ENCODE measurements around the gene NCLN.

DNA sequence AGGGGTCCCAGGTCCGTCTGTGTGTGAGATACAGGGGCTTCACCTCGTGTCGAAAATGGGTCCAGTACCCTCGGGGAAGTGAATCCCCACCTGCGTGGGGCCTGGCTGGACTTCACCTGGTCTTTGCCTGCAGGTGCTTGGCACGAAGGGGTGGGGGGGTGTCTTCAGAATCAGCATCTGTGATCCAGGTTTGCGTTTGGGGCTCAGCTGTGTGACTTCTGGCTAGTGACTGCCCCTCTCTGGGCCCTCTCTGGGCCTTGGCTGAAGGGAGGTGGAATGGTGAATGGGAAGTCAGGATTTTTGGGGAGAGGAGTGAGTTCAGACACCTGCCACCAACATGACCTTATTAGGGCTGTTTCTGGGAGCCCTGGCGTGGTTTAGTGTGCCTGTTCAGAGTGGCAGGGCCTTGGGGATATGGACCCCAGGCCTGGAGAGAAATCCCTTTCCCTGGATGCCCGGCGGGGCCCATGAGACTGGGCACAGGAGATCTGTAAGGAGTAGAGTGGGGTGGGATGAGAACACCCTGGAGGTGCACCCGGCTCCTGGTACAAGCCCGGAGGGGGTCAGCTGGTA, 41.4 kb downstream of the NCLN start:
- TF ChIP-seq, protein P1, sequence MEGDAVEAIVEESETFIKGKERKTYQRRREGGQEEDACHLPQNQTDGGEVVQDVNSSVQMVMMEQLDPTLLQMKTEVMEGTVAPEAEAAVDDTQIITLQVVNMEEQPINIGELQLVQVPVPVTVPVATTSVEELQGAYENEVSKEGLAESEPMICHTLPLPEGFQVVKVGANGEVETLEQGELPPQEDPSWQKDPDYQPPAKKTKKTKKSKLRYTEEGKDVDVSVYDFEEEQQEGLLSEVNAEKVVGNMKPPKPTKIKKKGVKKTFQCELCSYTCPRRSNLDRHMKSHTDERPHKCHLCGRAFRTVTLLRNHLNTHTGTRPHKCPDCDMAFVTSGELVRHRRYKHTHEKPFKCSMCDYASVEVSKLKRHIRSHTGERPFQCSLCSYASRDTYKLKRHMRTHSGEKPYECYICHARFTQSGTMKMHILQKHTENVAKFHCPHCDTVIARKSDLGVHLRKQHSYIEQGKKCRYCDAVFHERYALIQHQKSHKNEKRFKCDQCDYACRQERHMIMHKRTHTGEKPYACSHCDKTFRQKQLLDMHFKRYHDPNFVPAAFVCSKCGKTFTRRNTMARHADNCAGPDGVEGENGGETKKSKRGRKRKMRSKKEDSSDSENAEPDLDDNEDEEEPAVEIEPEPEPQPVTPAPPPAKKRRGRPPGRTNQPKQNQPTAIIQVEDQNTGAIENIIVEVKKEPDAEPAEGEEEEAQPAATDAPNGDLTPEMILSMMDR (IDR thresholded peaks at IDR 0.05), result no peak
- TF ChIP-seq POLR2AphosphoS5 (IDR thresholded peaks at IDR 0.05), result no peak
- no peak for TF ChIP-seq POLR2A (IDR thresholded peaks at IDR 0.05)

Measured in prostate gland (tissue), 2 donors.